Measurements from ENCODE around the gene EID1.

- TF ChIP-seq CTCF (conservative IDR thresholded peaks at IDR 0.05 in 1 of 2, IDR thresholded peaks at IDR 0.05 in 1 of 2; ENCODE audit: low read depth in 1 of 2, low read length in 2 of 2): no peak
- no peak for TF ChIP-seq EZH2 (IDR thresholded peaks at IDR 0.05; ENCODE audit: low read length, missing control alignments)
These were observed 6.4 kb upstream of the EID1 start for GRCh38 chr15:48871542-48871941.

Data from fibroblast of lung (primary cell).